ENCODE data around the gene MAGI1.

MAGI1 gene

GRCh38 chr3:65767551-65767950 lies 271.2 kb downstream of the MAGI1 start:
- Histone ChIP-seq H3K4me2 (ENCODE audit: low read depth, low read length, poor library complexity, severe bottlenecking) (no peak overlapping the region), H3K27ac (ENCODE audit: low read depth, low read length) (no peak overlapping the region), H4K20me1 (ENCODE audit: low read depth, low read length) (no peaks in the 10 kb centered on the region), H3F3A (ENCODE audit: insufficient read depth) (no peaks in the 10 kb centered on the region), H3K9me2 (replicated peaks; ENCODE audit: insufficient read depth, low read length) (no peaks in the 10 kb centered on the region), H3K27me3 (ENCODE audit: low read length) (no peaks in the 10 kb centered on the region), H3K9me3 (ENCODE audit: insufficient read depth, low read length) (no peaks in the 10 kb centered on the region), H3K4me3 (ENCODE audit: insufficient read depth, low read length, poor library complexity, severe bottlenecking) (no peak overlapping the region), H2AFZ (ENCODE audit: low read depth, low read length, severe bottlenecking) (no peak overlapping the region), H3K36me3 (ENCODE audit: low read length) (no peaks in the 10 kb centered on the region), H3K9ac (ENCODE audit: low read length) (no peak overlapping the region), H3K79me2 (ENCODE audit: insufficient read depth, low read length) (no peaks in the 10 kb centered on the region)
- TF ChIP-seq EZH2phosphoT487 (conservative IDR thresholded peaks at IDR 0.05; ENCODE audit: low read length) (no peak), CTCF (IDR thresholded peaks at IDR 0.05; ENCODE audit: insufficient read depth, low read length, poor library complexity, severe bottlenecking) (no peak)

- H3K27ac ChIP-seq (ENCODE audit: low read depth, low read length): no peak overlapping the region
- H3K4me2 ChIP-seq (ENCODE audit: low read depth, low read length, poor library complexity, severe bottlenecking): no peak overlapping the region
- H3K9me3 ChIP-seq (ENCODE audit: insufficient read depth, low read length): no peaks in the 10 kb centered on the region
- H3K79me2 ChIP-seq (ENCODE audit: insufficient read depth, low read length): no peaks in the 10 kb centered on the region
- H3K9ac ChIP-seq (ENCODE audit: low read length): no peak overlapping the region
- no peaks in the 10 kb centered on the region for H3K36me3 ChIP-seq (ENCODE audit: low read length)
- no peak overlapping the region for H2AFZ ChIP-seq (ENCODE audit: low read depth, low read length, severe bottlenecking)
- H3K4me3 ChIP-seq (ENCODE audit: insufficient read depth, low read length, poor library complexity, severe bottlenecking): no peak overlapping the region
- H4K20me1 ChIP-seq (ENCODE audit: low read depth, low read length): no peaks in the 10 kb centered on the region
- H3K27me3 ChIP-seq (ENCODE audit: low read length): no peaks in the 10 kb centered on the region
- no peaks in the 10 kb centered on the region for H3F3A ChIP-seq (ENCODE audit: insufficient read depth)
- H3K9me2 ChIP-seq (replicated peaks; ENCODE audit: insufficient read depth, low read length): no peaks in the 10 kb centered on the region
- TF ChIP-seq CTCF (IDR thresholded peaks at IDR 0.05; ENCODE audit: insufficient read depth, low read length, poor library complexity, severe bottlenecking): no peak
Measured at GRCh38 chr3:65762235-65762580, 276.5 kb downstream of the MAGI1 start.

- H3K4me2 ChIP-seq (ENCODE audit: low read depth, low read length, poor library complexity, severe bottlenecking): no peak overlapping the region
- no peaks in the 10 kb centered on the region for H3K9me2 ChIP-seq (replicated peaks; ENCODE audit: insufficient read depth, low read length)
- no peaks in the 10 kb centered on the region for H3F3A ChIP-seq (ENCODE audit: insufficient read depth)
- no peak overlapping the region for H3K4me3 ChIP-seq (ENCODE audit: insufficient read depth, low read length, poor library complexity, severe bottlenecking)
- H3K9me3 ChIP-seq (ENCODE audit: insufficient read depth, low read length): no peaks in the 10 kb centered on the region
- no peak overlapping the region for H2AFZ ChIP-seq (ENCODE audit: low read depth, low read length, severe bottlenecking)
- no peaks in the 10 kb centered on the region for H3K36me3 ChIP-seq (ENCODE audit: low read length)
- no peak overlapping the region for H3K27ac ChIP-seq (ENCODE audit: low read depth, low read length)
- no peaks in the 10 kb centered on the region for H4K20me1 ChIP-seq (ENCODE audit: low read depth, low read length)
- H3K27me3 ChIP-seq (ENCODE audit: low read length): no peaks in the 10 kb centered on the region
- H3K79me2 ChIP-seq (ENCODE audit: insufficient read depth, low read length): no peaks in the 10 kb centered on the region
- TF ChIP-seq EZH2phosphoT487 (conservative IDR thresholded peaks at IDR 0.05; ENCODE audit: low read length) (no peak), CTCF (IDR thresholded peaks at IDR 0.05; ENCODE audit: insufficient read depth, low read length, poor library complexity, severe bottlenecking) (no peak)
- no peak overlapping the region for H3K9ac ChIP-seq (ENCODE audit: low read length)
Measured at GRCh38 chr3:65761446-65762234, 277.1 kb downstream of the MAGI1 start.
